ENCODE results near the gene SERINC3. TPM values are rescaled to one million over a fixed set of nuclear protein-coding genes. Genes with fewer than 3 reads are reported as not detected.
A peak's percentile ranks its signal among the peaks of the same experiment; 100 is the strongest.

SERINC3 gene
- polyA plus RNA-seq, 1 donor from 2014 or later, result 64.5 TPM

- no peaks in the 10 kb centered on the region for H3K27me3 ChIP-seq (ENCODE audit: insufficient read depth, low read depth, low read length)
- H4K20me1 ChIP-seq (ENCODE audit: insufficient read depth), result no peaks in the 10 kb centered on the region
- H3K9ac ChIP-seq (ENCODE audit: low read length), result no peak overlapping the region
- H3K79me2 ChIP-seq (replicated peaks; ENCODE audit: insufficient read depth, low read length), result peaks cover 11% of the 10 kb centered on the region
- H2AFZ ChIP-seq (ENCODE audit: low read depth, low read length), result no peak overlapping the region
- no peaks in the 10 kb centered on the region for H3K9me2 ChIP-seq (ENCODE audit: insufficient read depth, low read length)
- H3K9me3 ChIP-seq (ENCODE audit: low read length), result no peaks in the 10 kb centered on the region
- no peak for TF ChIP-seq EP300 (conservative IDR thresholded peaks at IDR 0.05; ENCODE audit: poor library complexity, severe bottlenecking)
- H3F3A ChIP-seq (ENCODE audit: insufficient read depth, low read length, poor library complexity, severe bottlenecking), result no peaks in the 10 kb centered on the region
- no peaks in the 10 kb centered on the region for H3K36me3 ChIP-seq (ENCODE audit: insufficient read depth, low read length)
- no peak overlapping the region for H3K4me3 ChIP-seq (ENCODE audit: low read length)
- no peak overlapping the region for H3K27ac ChIP-seq (ENCODE audit: low read length)
- H3K4me2 ChIP-seq (ENCODE audit: low read length), result no peak overlapping the region
Observed at GRCh38 chr20:44480097-44480496, 41.8 kb downstream of the SERINC3 start.

DNA sequence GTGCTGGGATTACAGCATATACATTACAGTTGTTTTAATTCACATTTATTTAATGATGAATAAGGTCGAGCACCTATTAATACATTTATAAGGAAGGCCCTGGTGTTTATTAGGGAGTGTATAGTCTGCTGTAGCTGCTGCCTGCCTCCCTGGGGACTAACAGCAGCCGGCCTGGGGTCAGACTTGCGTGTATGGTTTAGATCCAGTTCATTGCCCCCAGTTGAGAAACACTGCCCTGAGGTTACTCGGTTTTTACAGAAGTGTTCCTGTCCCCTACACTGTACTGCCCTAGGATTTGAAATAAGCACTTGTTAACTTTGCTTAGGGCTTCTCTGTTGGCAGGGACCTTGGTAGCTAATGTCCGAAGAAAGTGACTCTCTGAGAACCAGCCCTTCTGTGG, 42.2 kb downstream of the SERINC3 start:
- no peaks in the 10 kb centered on the region for H3K27me3 ChIP-seq (ENCODE audit: insufficient read depth, low read depth, low read length)
- no peak overlapping the region for H3K4me2 ChIP-seq (ENCODE audit: low read length)
- no peak overlapping the region for H2AFZ ChIP-seq (ENCODE audit: low read depth, low read length)
- TF ChIP-seq RAD21 (conservative IDR thresholded peaks at IDR 0.05) (no peak), EZH2 (IDR thresholded peaks at IDR 0.05; ENCODE audit: borderline replicate concordance, insufficient read depth, low read length, poor library complexity, severe bottlenecking) (no peak)
- H4K20me1 ChIP-seq (ENCODE audit: insufficient read depth), result no peaks in the 10 kb centered on the region
- no peak overlapping the region for H3K9ac ChIP-seq (ENCODE audit: low read length)
- no peaks in the 10 kb centered on the region for H3F3A ChIP-seq (ENCODE audit: insufficient read depth, low read length, poor library complexity, severe bottlenecking)
- no peaks in the 10 kb centered on the region for H3K9me3 ChIP-seq (ENCODE audit: low read length)
- H3K36me3 ChIP-seq (ENCODE audit: insufficient read depth, low read length), result no peaks in the 10 kb centered on the region
- no peak overlapping the region for H3K4me3 ChIP-seq (ENCODE audit: low read length)
- no peak overlapping the region for H3K27ac ChIP-seq (ENCODE audit: low read length)
- H3K9me2 ChIP-seq (ENCODE audit: insufficient read depth, low read length), result no peaks in the 10 kb centered on the region
- peaks cover 11% of the 10 kb centered on the region for H3K79me2 ChIP-seq (replicated peaks; ENCODE audit: insufficient read depth, low read length)

DNA sequence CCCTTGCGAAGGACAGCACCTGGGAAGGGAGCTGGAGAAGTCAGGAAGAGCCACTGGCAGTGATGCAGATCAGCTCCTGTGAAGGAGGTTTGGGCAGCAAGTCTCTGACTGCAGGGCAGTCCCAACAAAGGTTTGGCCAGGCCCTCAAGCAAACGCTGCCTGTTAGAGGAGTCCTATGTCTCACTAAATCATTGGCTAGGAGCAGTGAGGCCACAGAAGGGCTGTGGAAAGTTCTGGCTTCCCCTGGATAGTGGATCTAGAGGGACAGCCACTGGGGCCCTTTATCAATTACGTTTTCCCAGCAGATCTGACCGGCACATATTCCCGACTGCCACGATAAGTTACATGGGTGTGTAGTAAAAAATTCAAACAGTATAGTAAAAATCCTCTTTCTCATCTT, 43.7 kb downstream of the SERINC3 start:
- Histone ChIP-seq H2AFZ (ENCODE audit: low read depth, low read length) (no peak overlapping the region), H3K9me3 (ENCODE audit: low read length) (no peaks in the 10 kb centered on the region), H3F3A (ENCODE audit: insufficient read depth, low read length, poor library complexity, severe bottlenecking) (no peaks in the 10 kb centered on the region), H3K4me3 (ENCODE audit: low read length) (no peak overlapping the region), H3K27me3 (ENCODE audit: insufficient read depth, low read depth, low read length) (no peaks in the 10 kb centered on the region), H3K9ac (ENCODE audit: low read length) (no peak overlapping the region), H3K9me2 (ENCODE audit: insufficient read depth, low read length) (no peaks in the 10 kb centered on the region), H3K27ac (ENCODE audit: low read length) (no peak overlapping the region), H3K4me2 (ENCODE audit: low read length) (no peak overlapping the region), H4K20me1 (ENCODE audit: insufficient read depth) (no peaks in the 10 kb centered on the region), H3K36me3 (ENCODE audit: insufficient read depth, low read length) (no peaks in the 10 kb centered on the region), H3K79me2 (replicated peaks; ENCODE audit: insufficient read depth, low read length) (peaks cover 11% of the 10 kb centered on the region)
- no peak for TF ChIP-seq RAD21 (conservative IDR thresholded peaks at IDR 0.05)
- TF ChIP-seq EZH2 (IDR thresholded peaks at IDR 0.05; ENCODE audit: borderline replicate concordance, insufficient read depth, low read length, poor library complexity, severe bottlenecking), result no peak
- TF ChIP-seq SMC3 (conservative IDR thresholded peaks at IDR 0.05; ENCODE audit: poor library complexity), result no peak
- TF ChIP-seq EP300 (conservative IDR thresholded peaks at IDR 0.05; ENCODE audit: poor library complexity, severe bottlenecking), result no peak

DNA sequence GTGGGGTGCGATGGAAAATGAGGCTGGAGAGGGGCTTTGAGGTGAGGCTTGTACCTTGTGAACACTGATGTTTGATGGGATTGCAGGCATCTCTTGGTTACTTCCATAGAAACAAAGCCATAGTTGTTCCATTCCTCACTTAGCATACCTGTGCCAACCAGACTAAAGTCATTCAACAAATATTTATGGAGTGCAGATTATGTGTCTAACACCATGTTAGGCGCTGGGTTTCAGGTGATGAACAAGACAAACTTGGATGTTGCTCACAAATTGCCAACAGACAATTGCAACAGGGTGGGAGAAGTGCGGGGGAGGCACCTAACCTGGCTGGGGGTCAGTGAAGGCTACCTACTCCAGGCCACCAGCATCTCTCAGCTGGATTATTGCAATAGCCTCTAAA, 44.7 kb downstream of the SERINC3 start:
- H3F3A ChIP-seq (ENCODE audit: insufficient read depth, low read length, poor library complexity, severe bottlenecking), result no peaks in the 10 kb centered on the region
- TF ChIP-seq EP300 (conservative IDR thresholded peaks at IDR 0.05; ENCODE audit: poor library complexity, severe bottlenecking) (no peak), MXI1 (conservative IDR thresholded peaks at IDR 0.05; ENCODE audit: poor library complexity, severe bottlenecking) (no peak), EZH2 (IDR thresholded peaks at IDR 0.05; ENCODE audit: borderline replicate concordance, insufficient read depth, low read length, poor library complexity, severe bottlenecking) (no peak), RAD21 (conservative IDR thresholded peaks at IDR 0.05) (no peak), SMC3 (conservative IDR thresholded peaks at IDR 0.05; ENCODE audit: poor library complexity) (no peak)
- TF ChIP-seq, protein P1, sequence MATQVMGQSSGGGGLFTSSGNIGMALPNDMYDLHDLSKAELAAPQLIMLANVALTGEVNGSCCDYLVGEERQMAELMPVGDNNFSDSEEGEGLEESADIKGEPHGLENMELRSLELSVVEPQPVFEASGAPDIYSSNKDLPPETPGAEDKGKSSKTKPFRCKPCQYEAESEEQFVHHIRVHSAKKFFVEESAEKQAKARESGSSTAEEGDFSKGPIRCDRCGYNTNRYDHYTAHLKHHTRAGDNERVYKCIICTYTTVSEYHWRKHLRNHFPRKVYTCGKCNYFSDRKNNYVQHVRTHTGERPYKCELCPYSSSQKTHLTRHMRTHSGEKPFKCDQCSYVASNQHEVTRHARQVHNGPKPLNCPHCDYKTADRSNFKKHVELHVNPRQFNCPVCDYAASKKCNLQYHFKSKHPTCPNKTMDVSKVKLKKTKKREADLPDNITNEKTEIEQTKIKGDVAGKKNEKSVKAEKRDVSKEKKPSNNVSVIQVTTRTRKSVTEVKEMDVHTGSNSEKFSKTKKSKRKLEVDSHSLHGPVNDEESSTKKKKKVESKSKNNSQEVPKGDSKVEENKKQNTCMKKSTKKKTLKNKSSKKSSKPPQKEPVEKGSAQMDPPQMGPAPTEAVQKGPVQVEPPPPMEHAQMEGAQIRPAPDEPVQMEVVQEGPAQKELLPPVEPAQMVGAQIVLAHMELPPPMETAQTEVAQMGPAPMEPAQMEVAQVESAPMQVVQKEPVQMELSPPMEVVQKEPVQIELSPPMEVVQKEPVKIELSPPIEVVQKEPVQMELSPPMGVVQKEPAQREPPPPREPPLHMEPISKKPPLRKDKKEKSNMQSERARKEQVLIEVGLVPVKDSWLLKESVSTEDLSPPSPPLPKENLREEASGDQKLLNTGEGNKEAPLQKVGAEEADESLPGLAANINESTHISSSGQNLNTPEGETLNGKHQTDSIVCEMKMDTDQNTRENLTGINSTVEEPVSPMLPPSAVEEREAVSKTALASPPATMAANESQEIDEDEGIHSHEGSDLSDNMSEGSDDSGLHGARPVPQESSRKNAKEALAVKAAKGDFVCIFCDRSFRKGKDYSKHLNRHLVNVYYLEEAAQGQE (IDR thresholded peaks at IDR 0.05; ENCODE audit: borderline replicate concordance), result no peak
- peaks cover 11% of the 10 kb centered on the region for H3K79me2 ChIP-seq (replicated peaks; ENCODE audit: insufficient read depth, low read length)
- no peaks in the 10 kb centered on the region for H3K9me2 ChIP-seq (ENCODE audit: insufficient read depth, low read length)
- H3K4me2 ChIP-seq (ENCODE audit: low read length), result no peak overlapping the region
- no peak overlapping the region for H3K9ac ChIP-seq (ENCODE audit: low read length)
- no peaks in the 10 kb centered on the region for H3K27me3 ChIP-seq (ENCODE audit: insufficient read depth, low read depth, low read length)
- no peaks in the 10 kb centered on the region for H3K36me3 ChIP-seq (ENCODE audit: insufficient read depth, low read length)
- no peak overlapping the region for H3K27ac ChIP-seq (ENCODE audit: low read length)
- no peak overlapping the region for H2AFZ ChIP-seq (ENCODE audit: low read depth, low read length)
- H3K9me3 ChIP-seq (ENCODE audit: low read length), result no peaks in the 10 kb centered on the region
- no peaks in the 10 kb centered on the region for H4K20me1 ChIP-seq (ENCODE audit: insufficient read depth)
- H3K4me3 ChIP-seq (ENCODE audit: low read length), result peak overlapping the region; percentile 85

Data from neural cell (in vitro differentiated cells).